Measurements from ENCODE around the gene PEPD.

PEPD gene

DNA sequence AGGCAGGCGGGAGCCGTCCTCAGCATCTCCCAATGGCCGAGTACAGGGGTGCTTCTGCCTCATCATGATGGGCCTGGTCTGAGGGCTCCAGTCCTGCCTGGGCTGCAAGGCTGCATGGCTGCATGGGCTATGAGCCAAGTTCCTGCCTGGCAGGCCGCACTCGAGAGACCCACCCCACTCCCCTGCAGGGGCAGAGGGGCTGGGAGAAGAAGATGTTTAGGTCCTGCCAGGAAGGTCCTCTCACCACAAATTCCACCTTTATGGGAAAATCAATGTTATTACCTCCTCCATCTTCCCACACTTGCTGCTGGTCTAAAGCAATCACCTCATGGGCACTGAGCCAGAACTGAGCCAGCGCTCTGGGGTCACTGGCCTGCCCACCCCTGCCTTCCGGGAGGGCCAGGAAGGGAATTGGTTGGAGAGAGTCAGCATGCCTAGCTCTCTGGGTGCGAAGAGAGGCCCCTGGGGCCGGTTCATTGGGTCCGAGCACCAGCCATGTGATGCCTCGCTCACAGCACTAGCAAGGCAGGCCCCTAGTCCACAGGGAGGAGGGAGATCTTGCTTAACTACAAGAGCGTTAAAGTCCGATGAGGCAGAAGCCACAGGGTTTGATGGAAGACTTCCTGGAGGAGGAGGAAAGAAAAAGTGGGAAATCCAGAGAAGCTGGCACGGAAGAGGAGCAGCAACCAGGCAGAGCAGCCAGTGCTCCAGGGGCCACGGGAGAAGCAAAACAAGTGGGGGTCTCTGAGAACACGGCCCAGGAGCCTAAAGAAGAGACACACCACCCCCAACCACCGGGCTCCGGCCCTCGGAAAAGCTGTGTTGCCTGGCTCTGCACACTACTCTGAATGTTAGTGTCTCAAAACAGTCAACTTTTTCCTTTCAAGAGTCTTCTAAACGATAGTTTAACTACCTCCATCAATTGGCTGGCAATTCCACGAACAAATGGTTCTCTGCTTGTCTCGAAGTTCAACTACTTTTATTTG, 84.9 kb downstream of the PEPD start:
- no peaks in the 10 kb centered on the region for H3F3A ChIP-seq (ENCODE audit: insufficient read depth, low read length)
- H3K4me3 ChIP-seq (ENCODE audit: low read depth, low read length, poor library complexity, severe bottlenecking) = no peak overlapping the region
- H3K9ac ChIP-seq (ENCODE audit: low read length) = no peak overlapping the region
- H3K36me3 ChIP-seq (ENCODE audit: insufficient read depth, low read length) = no peaks in the 10 kb centered on the region
- no peaks in the 10 kb centered on the region for H3K9me2 ChIP-seq (ENCODE audit: low read depth, low read length)
- H3K27me3 ChIP-seq (ENCODE audit: insufficient read depth, low read length) = no peaks in the 10 kb centered on the region
- H3K4me1 ChIP-seq (ENCODE audit: insufficient read depth, low read length, severe bottlenecking) = no peaks in the 10 kb centered on the region
- H3K79me2 ChIP-seq (ENCODE audit: insufficient read depth, low read length) = no peaks in the 10 kb centered on the region
- no peaks in the 10 kb centered on the region for H4K20me1 ChIP-seq (ENCODE audit: insufficient read depth, low read length)
- H2AFZ ChIP-seq (ENCODE audit: low read length) = no peak overlapping the region
- H3K9me3 ChIP-seq (ENCODE audit: low read length) = no peaks in the 10 kb centered on the region
- H3K4me2 ChIP-seq (ENCODE audit: low read length) = no peak overlapping the region
- H3K27ac ChIP-seq (ENCODE audit: low read depth, low read length, poor library complexity, severe bottlenecking) = no peak overlapping the region
- TF ChIP-seq, protein P1, sequence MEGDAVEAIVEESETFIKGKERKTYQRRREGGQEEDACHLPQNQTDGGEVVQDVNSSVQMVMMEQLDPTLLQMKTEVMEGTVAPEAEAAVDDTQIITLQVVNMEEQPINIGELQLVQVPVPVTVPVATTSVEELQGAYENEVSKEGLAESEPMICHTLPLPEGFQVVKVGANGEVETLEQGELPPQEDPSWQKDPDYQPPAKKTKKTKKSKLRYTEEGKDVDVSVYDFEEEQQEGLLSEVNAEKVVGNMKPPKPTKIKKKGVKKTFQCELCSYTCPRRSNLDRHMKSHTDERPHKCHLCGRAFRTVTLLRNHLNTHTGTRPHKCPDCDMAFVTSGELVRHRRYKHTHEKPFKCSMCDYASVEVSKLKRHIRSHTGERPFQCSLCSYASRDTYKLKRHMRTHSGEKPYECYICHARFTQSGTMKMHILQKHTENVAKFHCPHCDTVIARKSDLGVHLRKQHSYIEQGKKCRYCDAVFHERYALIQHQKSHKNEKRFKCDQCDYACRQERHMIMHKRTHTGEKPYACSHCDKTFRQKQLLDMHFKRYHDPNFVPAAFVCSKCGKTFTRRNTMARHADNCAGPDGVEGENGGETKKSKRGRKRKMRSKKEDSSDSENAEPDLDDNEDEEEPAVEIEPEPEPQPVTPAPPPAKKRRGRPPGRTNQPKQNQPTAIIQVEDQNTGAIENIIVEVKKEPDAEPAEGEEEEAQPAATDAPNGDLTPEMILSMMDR (IDR thresholded peaks at IDR 0.05; ENCODE audit: low read length) = no peak
- no peak for TF ChIP-seq EZH2 (IDR thresholded peaks at IDR 0.05; ENCODE audit: borderline replicate concordance, low read length)

DNA sequence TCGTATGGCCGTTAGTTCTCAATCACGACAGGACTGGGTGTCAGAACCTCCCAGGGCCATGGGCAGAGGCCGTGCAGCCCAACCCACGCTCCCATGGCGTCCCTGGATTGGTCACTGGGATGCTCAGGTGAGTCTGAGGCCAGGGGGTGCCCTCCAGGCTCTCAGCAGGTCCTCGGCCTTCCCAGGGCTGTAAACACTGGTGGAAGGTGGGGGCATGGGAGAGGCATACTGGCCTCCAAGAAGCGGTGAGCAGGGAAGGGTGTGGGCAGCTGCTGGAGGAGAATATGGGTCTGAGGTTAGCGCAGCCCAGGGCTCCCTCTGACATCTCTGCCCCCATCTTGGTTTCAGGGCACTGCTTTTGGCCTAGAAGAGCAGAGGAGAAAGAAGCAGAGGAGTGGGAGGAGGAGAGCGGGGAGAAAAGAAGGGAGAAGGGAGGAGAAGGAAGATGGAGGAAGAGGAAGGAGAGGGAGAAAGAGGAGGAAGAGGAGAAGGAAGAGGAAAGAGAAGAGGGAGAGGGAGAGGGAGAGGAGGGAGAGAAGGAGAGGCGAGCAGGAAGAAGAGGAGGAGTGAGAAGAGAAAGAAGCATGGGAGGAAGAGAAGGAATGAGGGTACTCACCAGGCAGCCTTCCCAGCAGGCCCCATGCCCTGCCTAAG, 85.8 kb downstream of the PEPD start:
- H3K36me3 ChIP-seq (ENCODE audit: insufficient read depth, low read length) = no peaks in the 10 kb centered on the region
- H3K9ac ChIP-seq (ENCODE audit: low read length) = no peak overlapping the region
- H3K27me3 ChIP-seq (ENCODE audit: insufficient read depth, low read length) = no peaks in the 10 kb centered on the region
- no peaks in the 10 kb centered on the region for H3K79me2 ChIP-seq (ENCODE audit: insufficient read depth, low read length)
- no peaks in the 10 kb centered on the region for H3K4me1 ChIP-seq (ENCODE audit: insufficient read depth, low read length, severe bottlenecking)
- H3K4me2 ChIP-seq (ENCODE audit: low read length) = no peak overlapping the region
- no peaks in the 10 kb centered on the region for H3K9me3 ChIP-seq (ENCODE audit: low read length)
- H2AFZ ChIP-seq (ENCODE audit: low read length) = no peak overlapping the region
- H4K20me1 ChIP-seq (ENCODE audit: insufficient read depth, low read length) = no peaks in the 10 kb centered on the region
- no peak overlapping the region for H3K27ac ChIP-seq (ENCODE audit: low read depth, low read length, poor library complexity, severe bottlenecking)
- TF ChIP-seq, protein P1 (IDR thresholded peaks at IDR 0.05; ENCODE audit: low read length) = no peak
- no peak for TF ChIP-seq EZH2 (IDR thresholded peaks at IDR 0.05; ENCODE audit: borderline replicate concordance, low read length)
- H3F3A ChIP-seq (ENCODE audit: insufficient read depth, low read length) = no peaks in the 10 kb centered on the region
- no peaks in the 10 kb centered on the region for H3K9me2 ChIP-seq (ENCODE audit: low read depth, low read length)
- no peak overlapping the region for H3K4me3 ChIP-seq (ENCODE audit: low read depth, low read length, poor library complexity, severe bottlenecking)

DNA sequence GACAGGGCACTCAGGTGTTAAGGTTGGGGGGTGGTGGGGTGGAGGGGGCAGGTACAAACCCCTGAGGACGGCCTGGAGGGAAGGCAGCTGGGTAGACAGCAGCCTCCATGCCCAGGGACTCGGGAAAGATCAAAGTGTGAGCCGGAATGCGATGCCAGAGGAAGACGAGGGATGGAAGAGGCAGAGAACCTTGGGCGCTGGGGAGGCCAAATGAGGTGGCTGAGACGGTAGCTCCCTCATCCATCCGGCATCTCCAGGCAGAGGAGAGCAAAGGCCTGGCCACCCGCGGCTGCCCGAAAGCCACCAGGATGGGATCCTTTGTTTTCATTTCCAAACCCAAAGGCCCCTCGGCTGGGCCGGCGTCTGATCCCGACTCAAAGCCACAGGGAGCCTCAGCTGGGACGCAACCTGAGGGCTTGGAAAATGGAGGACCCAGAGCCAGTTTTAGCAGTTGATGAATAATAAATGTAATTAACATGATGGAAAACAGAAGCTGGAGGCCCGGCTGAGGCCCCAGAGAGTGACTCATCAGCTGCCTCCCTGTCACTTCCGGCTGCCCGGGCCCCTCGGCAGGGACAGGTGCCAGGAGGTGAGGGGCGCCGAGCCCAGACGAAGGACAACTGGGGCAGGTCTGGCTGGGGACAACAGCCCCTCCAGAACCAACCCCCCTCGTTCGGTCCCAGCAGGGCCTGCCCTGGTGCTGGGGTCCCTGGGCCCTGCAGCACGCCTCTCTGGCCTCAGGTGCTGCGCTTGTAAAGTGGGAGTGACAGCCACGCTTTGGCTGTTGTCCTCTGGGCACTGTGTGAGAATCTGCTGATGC, 86.5 kb downstream of the PEPD start:
- Histone ChIP-seq H3K9me3 (ENCODE audit: low read length) (no peaks in the 10 kb centered on the region), H3K9ac (ENCODE audit: low read length) (no peak overlapping the region), H4K20me1 (ENCODE audit: insufficient read depth, low read length) (no peaks in the 10 kb centered on the region), H2AFZ (ENCODE audit: low read length) (no peak overlapping the region), H3K9me2 (ENCODE audit: low read depth, low read length) (no peaks in the 10 kb centered on the region), H3K79me2 (ENCODE audit: insufficient read depth, low read length) (no peaks in the 10 kb centered on the region), H3K4me2 (ENCODE audit: low read length) (no peak overlapping the region), H3K27me3 (ENCODE audit: insufficient read depth, low read length) (no peaks in the 10 kb centered on the region), H3F3A (ENCODE audit: insufficient read depth, low read length) (no peaks in the 10 kb centered on the region), H3K4me3 (ENCODE audit: low read depth, low read length, poor library complexity, severe bottlenecking) (no peak overlapping the region), H3K4me1 (ENCODE audit: insufficient read depth, low read length, severe bottlenecking) (no peaks in the 10 kb centered on the region), H3K27ac (ENCODE audit: low read depth, low read length, poor library complexity, severe bottlenecking) (no peak overlapping the region), H3K36me3 (ENCODE audit: insufficient read depth, low read length) (no peaks in the 10 kb centered on the region)
- TF ChIP-seq, protein P1 (IDR thresholded peaks at IDR 0.05; ENCODE audit: low read length) = no peak
- TF ChIP-seq EZH2 (IDR thresholded peaks at IDR 0.05; ENCODE audit: borderline replicate concordance, low read length) = no peak

Measured in OCI-LY1 (cell line).